Uterus (tissue), 2 donors: ENCODE measurements around the gene TASP1.

Experiments
- CTCF ChIP-seq, 4 experiments: fragments of 200-600 bp in 2 of 4; fragments of 450-650 bp in 2 of 4; sonication (generic) in 2 of 4; IDR thresholded peaks; one replicate each; pipeline ENCODE4 v1.5.1; 2016 to 2019; ENCODE audit warnings: antibody characterized with exemption in 4 of 4, mild to moderate bottlenecking in 2 of 4, moderate library complexity in 1 of 4
- POLR2A ChIP-seq, 2 donors: fragments of 450-650 bp; IDR thresholded peaks; one replicate each; pipeline ENCODE4 v1.6.1; 2016; ENCODE audit warnings: antibody characterized with exemption in 2 of 2, mild to moderate bottlenecking in 1 of 2, moderate library complexity in 1 of 2

GRCh38 chr20:13611611-13612125 is 27.1 kb downstream of the TASP1 start:
- no peak for TF ChIP-seq POLR2A (IDR thresholded peaks at IDR 0.05)
- TF ChIP-seq CTCF (IDR thresholded peaks at IDR 0.05) = no peak
